Measurements from ENCODE around the gene RGS7. TPM values are rescaled to one million over a fixed set of nuclear protein-coding genes. Genes with fewer than 3 reads are reported as not detected.
"Not testable (repeated sequence)": the region's sequence is repeated elsewhere in the genome, so short reads cannot be mapped to it uniquely, and the experiment has no call there.

Gene RGS7
- polyA plus RNA-seq, 1 donor from 2014 or later = 24.2 TPM

GRCh38 chr1:241090798-241091197 lies 266.2 kb downstream of the RGS7 start:
- Histone ChIP-seq H3K27me3 (ENCODE audit: insufficient read depth, low read depth, low read length) (no peaks in the 10 kb centered on the region), H3K4me3 (ENCODE audit: low read length) (no peak overlapping the region), H4K20me1 (ENCODE audit: insufficient read depth) (no peaks in the 10 kb centered on the region), H3K4me2 (ENCODE audit: low read length) (no peak overlapping the region), H3K79me2 (replicated peaks; ENCODE audit: insufficient read depth, low read length) (no peaks in the 10 kb centered on the region), H3K27ac (ENCODE audit: low read length) (no peak overlapping the region), H3K36me3 (ENCODE audit: insufficient read depth, low read length) (no peaks in the 10 kb centered on the region), H3K9ac (ENCODE audit: low read length) (no peak overlapping the region), H3F3A (ENCODE audit: insufficient read depth, low read length, poor library complexity, severe bottlenecking) (no peaks in the 10 kb centered on the region), H3K9me2 (ENCODE audit: insufficient read depth, low read length) (no peaks in the 10 kb centered on the region), H3K9me3 (ENCODE audit: low read length) (no peaks in the 10 kb centered on the region), H2AFZ (ENCODE audit: low read depth, low read length) (no peak overlapping the region)
- TF ChIP-seq TAF1 (IDR thresholded peaks at IDR 0.05; ENCODE audit: low read depth) (no peak), REST (IDR thresholded peaks at IDR 0.05; ENCODE audit: borderline replicate concordance) (no peak), SMC3 (conservative IDR thresholded peaks at IDR 0.05; ENCODE audit: poor library complexity) (no peak), POLR2AphosphoS5 (IDR thresholded peaks at IDR 0.05) (no peak), RAD21 (conservative IDR thresholded peaks at IDR 0.05) (no peak), EZH2 (IDR thresholded peaks at IDR 0.05; ENCODE audit: borderline replicate concordance, insufficient read depth, low read length, poor library complexity, severe bottlenecking) (no peak)

GRCh38 chr1:241089066-241089465 lies 267.9 kb downstream of the RGS7 start:
- not testable (repeated sequence) for H3K27ac ChIP-seq (ENCODE audit: low read length); H3K4me3 ChIP-seq (ENCODE audit: low read length); H3K9me2 ChIP-seq (ENCODE audit: insufficient read depth, low read length)

DNA sequence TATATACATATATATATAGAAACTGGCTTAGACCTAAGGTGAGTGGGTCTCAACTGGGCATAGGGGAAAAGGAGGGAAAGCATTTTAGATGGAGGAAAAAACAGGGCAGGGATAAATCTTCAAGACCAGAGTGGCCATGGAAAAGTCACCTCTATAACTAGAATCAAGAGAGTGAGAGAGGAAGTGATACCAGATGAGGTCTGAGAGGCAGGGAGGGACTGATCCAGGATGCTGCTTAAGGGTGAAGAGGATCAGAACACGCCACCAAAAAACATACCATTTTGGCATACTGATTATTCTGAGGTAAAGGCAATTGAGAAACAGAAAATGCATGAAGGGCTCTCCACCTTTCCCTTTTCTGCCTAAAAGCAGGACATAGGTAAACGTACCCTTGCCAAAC lies 268.9 kb downstream of the RGS7 start:
- H3K27ac ChIP-seq (ENCODE audit: low read length); H3F3A ChIP-seq (ENCODE audit: insufficient read depth, low read length, poor library complexity, severe bottlenecking); H4K20me1 ChIP-seq (ENCODE audit: insufficient read depth); H3K79me2 ChIP-seq (replicated peaks; ENCODE audit: insufficient read depth, low read length); H3K9me2 ChIP-seq (ENCODE audit: insufficient read depth, low read length); H3K9ac ChIP-seq (ENCODE audit: low read length); H3K4me3 ChIP-seq (ENCODE audit: low read length); H3K36me3 ChIP-seq (ENCODE audit: insufficient read depth, low read length); H3K27me3 ChIP-seq (ENCODE audit: insufficient read depth, low read depth, low read length); H3K4me2 ChIP-seq (ENCODE audit: low read length); H2AFZ ChIP-seq (ENCODE audit: low read depth, low read length); H3K9me3 ChIP-seq (ENCODE audit: low read length): not testable (repeated sequence)

More at GRCh38 chr1:241089066-241089465, 267.9 kb downstream of the RGS7 start:
- H2AFZ ChIP-seq (ENCODE audit: low read depth, low read length); H3K36me3 ChIP-seq (ENCODE audit: insufficient read depth, low read length); H3K27me3 ChIP-seq (ENCODE audit: insufficient read depth, low read depth, low read length); H3F3A ChIP-seq (ENCODE audit: insufficient read depth, low read length, poor library complexity, severe bottlenecking); H3K9me3 ChIP-seq (ENCODE audit: low read length); H3K4me2 ChIP-seq (ENCODE audit: low read length); H4K20me1 ChIP-seq (ENCODE audit: insufficient read depth); H3K9ac ChIP-seq (ENCODE audit: low read length); H3K79me2 ChIP-seq (replicated peaks; ENCODE audit: insufficient read depth, low read length): not testable (repeated sequence)

GRCh38 chr1:241086686-241087085 lies 270.3 kb downstream of the RGS7 start:
- Histone ChIP-seq H3K9me3 (ENCODE audit: low read length) (no peaks in the 10 kb centered on the region), H3K9me2 (ENCODE audit: insufficient read depth, low read length) (no peaks in the 10 kb centered on the region), H3K9ac (ENCODE audit: low read length) (no peak overlapping the region), H3K36me3 (ENCODE audit: insufficient read depth, low read length) (no peaks in the 10 kb centered on the region), H3K79me2 (replicated peaks; ENCODE audit: insufficient read depth, low read length) (no peaks in the 10 kb centered on the region), H3K4me2 (ENCODE audit: low read length) (no peak overlapping the region), H4K20me1 (ENCODE audit: insufficient read depth) (no peaks in the 10 kb centered on the region), H3K4me3 (ENCODE audit: low read length) (no peak overlapping the region), H3F3A (ENCODE audit: insufficient read depth, low read length, poor library complexity, severe bottlenecking) (no peaks in the 10 kb centered on the region), H3K27me3 (ENCODE audit: insufficient read depth, low read depth, low read length) (no peaks in the 10 kb centered on the region), H2AFZ (ENCODE audit: low read depth, low read length) (no peak overlapping the region), H3K27ac (ENCODE audit: low read length) (no peak overlapping the region)
- no peak for TF ChIP-seq REST (IDR thresholded peaks at IDR 0.05; ENCODE audit: borderline replicate concordance)
- TF ChIP-seq EP300 (conservative IDR thresholded peaks at IDR 0.05; ENCODE audit: poor library complexity, severe bottlenecking) = no peak
- TF ChIP-seq EZH2 (IDR thresholded peaks at IDR 0.05; ENCODE audit: borderline replicate concordance, insufficient read depth, low read length, poor library complexity, severe bottlenecking) = no peak
- TF ChIP-seq MXI1 (conservative IDR thresholded peaks at IDR 0.05; ENCODE audit: poor library complexity, severe bottlenecking) = no peak
- TF ChIP-seq RAD21 (conservative IDR thresholded peaks at IDR 0.05) = no peak
- TF ChIP-seq SMC3 (conservative IDR thresholded peaks at IDR 0.05; ENCODE audit: poor library complexity) = no peak
- no peak for TF ChIP-seq TAF1 (IDR thresholded peaks at IDR 0.05; ENCODE audit: low read depth)
- no peak for TF ChIP-seq POLR2AphosphoS5 (IDR thresholded peaks at IDR 0.05)
- TF ChIP-seq, protein P1, sequence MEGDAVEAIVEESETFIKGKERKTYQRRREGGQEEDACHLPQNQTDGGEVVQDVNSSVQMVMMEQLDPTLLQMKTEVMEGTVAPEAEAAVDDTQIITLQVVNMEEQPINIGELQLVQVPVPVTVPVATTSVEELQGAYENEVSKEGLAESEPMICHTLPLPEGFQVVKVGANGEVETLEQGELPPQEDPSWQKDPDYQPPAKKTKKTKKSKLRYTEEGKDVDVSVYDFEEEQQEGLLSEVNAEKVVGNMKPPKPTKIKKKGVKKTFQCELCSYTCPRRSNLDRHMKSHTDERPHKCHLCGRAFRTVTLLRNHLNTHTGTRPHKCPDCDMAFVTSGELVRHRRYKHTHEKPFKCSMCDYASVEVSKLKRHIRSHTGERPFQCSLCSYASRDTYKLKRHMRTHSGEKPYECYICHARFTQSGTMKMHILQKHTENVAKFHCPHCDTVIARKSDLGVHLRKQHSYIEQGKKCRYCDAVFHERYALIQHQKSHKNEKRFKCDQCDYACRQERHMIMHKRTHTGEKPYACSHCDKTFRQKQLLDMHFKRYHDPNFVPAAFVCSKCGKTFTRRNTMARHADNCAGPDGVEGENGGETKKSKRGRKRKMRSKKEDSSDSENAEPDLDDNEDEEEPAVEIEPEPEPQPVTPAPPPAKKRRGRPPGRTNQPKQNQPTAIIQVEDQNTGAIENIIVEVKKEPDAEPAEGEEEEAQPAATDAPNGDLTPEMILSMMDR (IDR thresholded peaks at IDR 0.05; ENCODE audit: poor library complexity, severe bottlenecking) = no peak
